ENCODE data around the gene SORCS2. TPM values are rescaled to one million over a fixed set of nuclear protein-coding genes. Genes with fewer than 3 reads are reported as not detected.

The SORCS2 gene
- total RNA-seq, 4 donors from 2014 or later, result 0.53 to 9.9 (median 0.90) TPM

- no peak for DNase-seq
- TF ChIP-seq POLR2A (IDR thresholded peaks at IDR 0.05), result no peak
- TF ChIP-seq CTCF (IDR thresholded peaks at IDR 0.05), result no peak
- Histone ChIP-seq H3K4me3 (no peak overlapping the region), H3K4me1 (no peaks in the 10 kb centered on the region), H3K27ac (no peak overlapping the region), H3K9me3 (no peaks in the 10 kb centered on the region), H3K27me3 (no peaks in the 10 kb centered on the region), H3K36me3 (no peaks in the 10 kb centered on the region)
Measured at GRCh38 chr4:7513671-7514070, 321.3 kb downstream of the SORCS2 start.

DNA sequence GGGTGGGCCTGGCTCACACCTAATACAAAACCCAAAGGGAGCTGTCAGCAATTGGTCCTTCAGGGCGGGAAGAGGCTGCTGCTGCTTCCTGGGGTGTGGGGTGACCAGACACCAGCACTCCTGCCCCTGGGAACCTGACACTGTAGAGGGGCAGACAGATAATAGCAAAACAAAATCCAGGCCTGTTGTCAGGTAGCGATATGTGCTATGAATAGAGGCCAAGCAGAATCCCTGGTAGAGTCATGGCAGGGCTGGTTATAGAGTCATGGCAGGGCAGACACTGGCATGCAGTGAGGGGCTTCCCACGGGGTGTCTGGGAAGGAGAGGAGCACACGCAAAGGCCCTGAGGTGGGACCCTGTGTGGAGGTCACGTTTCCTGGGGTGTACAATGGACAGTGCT is 321.9 kb downstream of the SORCS2 start:
- TF ChIP-seq CTCF (IDR thresholded peaks at IDR 0.05) (no peak), POLR2A (IDR thresholded peaks at IDR 0.05) (no peak)
- H3K4me3 ChIP-seq, result no peak overlapping the region
- H3K9me3 ChIP-seq, result no peaks in the 10 kb centered on the region
- peak overlapping the region in 1 of 4 donors; percentile 11 for H3K27ac ChIP-seq
- no peaks in the 10 kb centered on the region for H3K36me3 ChIP-seq
- H3K4me1 ChIP-seq, result no peaks in the 10 kb centered on the region
- H3K27me3 ChIP-seq, result no peaks in the 10 kb centered on the region
- no peak for DNase-seq

GRCh38 chr4:7514789-7515188 is 322.5 kb downstream of the SORCS2 start:
- Histone ChIP-seq H3K9me3 (no peaks in the 10 kb centered on the region), H3K27ac (no peak overlapping the region), H3K36me3 (no peaks in the 10 kb centered on the region), H3K27me3 (no peaks in the 10 kb centered on the region), H3K4me3 (no peak overlapping the region), H3K4me1 (no peaks in the 10 kb centered on the region)
- no peak for DNase-seq
- no peak for TF ChIP-seq POLR2A (IDR thresholded peaks at IDR 0.05)
- TF ChIP-seq CTCF (IDR thresholded peaks at IDR 0.05), result no peak

DNA sequence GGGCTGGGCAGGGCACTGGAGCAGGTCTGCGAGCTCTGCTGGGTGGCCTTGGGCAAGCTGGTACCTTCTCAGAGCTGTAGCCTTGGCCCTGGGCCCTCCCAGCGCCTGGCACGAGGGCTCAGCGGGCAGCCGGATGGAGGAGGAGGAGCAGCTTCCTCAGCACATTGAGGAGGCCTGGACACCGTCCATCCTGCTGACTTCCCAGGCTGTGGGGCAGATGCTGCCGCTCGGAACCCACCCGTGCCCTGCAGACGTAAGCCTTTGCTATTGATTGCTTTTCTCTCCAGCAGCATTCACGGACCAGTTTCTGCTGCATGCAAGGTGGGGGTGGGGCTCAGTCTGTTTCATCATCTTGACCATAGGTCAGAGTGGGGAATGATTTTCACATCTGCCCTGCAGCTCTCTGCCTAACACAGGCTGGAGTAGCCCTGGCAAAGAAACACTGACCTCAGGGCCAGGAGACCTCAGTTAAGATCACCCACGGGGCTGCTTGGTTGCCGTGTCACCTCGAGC is 323.1 kb downstream of the SORCS2 start:
- Histone ChIP-seq H3K36me3 (no peaks in the 10 kb centered on the region), H3K4me3 (no peak overlapping the region), H3K9me3 (no peaks in the 10 kb centered on the region), H3K27me3 (no peaks in the 10 kb centered on the region), H3K27ac (no peak overlapping the region), H3K4me1 (no peaks in the 10 kb centered on the region)
- no peak for TF ChIP-seq CTCF (IDR thresholded peaks at IDR 0.05)
- no peak for TF ChIP-seq POLR2A (IDR thresholded peaks at IDR 0.05)
- no peak for DNase-seq

DNA sequence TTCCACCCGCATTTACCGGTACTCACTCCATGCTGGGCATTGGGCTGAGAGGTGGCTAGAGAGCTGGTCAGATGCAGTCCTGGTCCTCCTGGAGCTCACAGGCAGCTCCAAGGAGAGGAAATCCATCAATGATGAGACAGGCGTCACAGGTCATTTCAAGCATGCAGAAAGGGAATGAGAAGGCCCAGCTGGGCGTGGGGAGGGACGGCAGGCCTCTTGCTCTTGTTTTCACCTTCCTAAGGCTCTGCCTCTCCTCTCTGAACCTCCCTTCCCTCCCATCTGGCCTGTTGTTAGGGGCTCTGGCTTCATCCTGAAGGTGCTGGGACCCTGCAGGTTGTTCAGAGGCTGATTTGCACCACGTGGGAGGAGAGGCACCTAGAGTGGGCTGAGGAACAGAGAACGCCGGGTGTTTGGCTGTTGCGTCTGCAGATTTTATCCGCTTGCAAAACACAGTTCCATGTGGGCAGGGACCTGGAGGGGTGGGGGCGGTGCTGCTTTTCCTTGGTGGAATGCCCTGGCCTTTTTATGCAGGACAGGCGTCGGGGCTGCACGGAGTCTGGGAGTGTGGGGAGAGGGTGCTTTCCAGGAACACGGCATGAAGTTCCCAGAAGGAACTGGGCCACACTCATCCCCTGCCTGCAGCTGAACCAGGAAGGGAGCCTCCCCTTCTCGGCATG is 323.9 kb downstream of the SORCS2 start:
- H3K27me3 ChIP-seq, result no peaks in the 10 kb centered on the region
- no peaks in the 10 kb centered on the region for H3K36me3 ChIP-seq
- DNase-seq, result no peak
- H3K4me3 ChIP-seq, result no peak overlapping the region
- H3K9me3 ChIP-seq, result no peaks in the 10 kb centered on the region
- H3K27ac ChIP-seq, result no peak overlapping the region
- H3K4me1 ChIP-seq, result no peaks in the 10 kb centered on the region
- no peak for TF ChIP-seq POLR2A (IDR thresholded peaks at IDR 0.05)
- no peak for TF ChIP-seq CTCF (IDR thresholded peaks at IDR 0.05)

All from Peyer's patch (tissue), 4 donors.